ENCODE results near the gene NKAIN2.
A peak's percentile ranks its signal among the peaks of the same experiment; 100 is the strongest.
"Not testable (repeated sequence)": the region's sequence is repeated elsewhere in the genome, so short reads cannot be mapped to it uniquely, and the experiment has no call there.

The NKAIN2 gene

GRCh38 chr6:124446961-124447360 is 643.3 kb downstream of the NKAIN2 start:
- DNase-seq = no peak

GRCh38 chr6:124459268-124459667 is 655.6 kb downstream of the NKAIN2 start:
- DNase-seq = no peak

GRCh38 chr6:124462750-124463149 is 659.1 kb downstream of the NKAIN2 start:
- no peak for DNase-seq

- no peak for DNase-seq
Observed at GRCh38 chr6:124463271-124463670, 659.6 kb downstream of the NKAIN2 start.

- DNase-seq = not testable (repeated sequence)
Observed at GRCh38 chr6:124464600-124464999, 660.9 kb downstream of the NKAIN2 start.

- DNase-seq = no peak
Observed at GRCh38 chr6:124466949-124467348, 663.3 kb downstream of the NKAIN2 start.

- DNase-seq = no peak
Observed at GRCh38 chr6:124467366-124467765, 663.7 kb downstream of the NKAIN2 start.

- DNase-seq = no peak
Observed at GRCh38 chr6:124470803-124471202, 667.1 kb downstream of the NKAIN2 start.

- DNase-seq = no peak
Observed at GRCh38 chr6:124475176-124475575, 671.5 kb downstream of the NKAIN2 start.

GRCh38 chr6:124478906-124479305 is 675.2 kb downstream of the NKAIN2 start:
- no peak for DNase-seq

- DNase-seq = no peak
Observed at GRCh38 chr6:124479991-124480430, 676.3 kb downstream of the NKAIN2 start.

- no peak for DNase-seq
Observed at GRCh38 chr6:124482071-124482491, 678.4 kb downstream of the NKAIN2 start.

- no peak for DNase-seq
Observed at GRCh38 chr6:124487623-124488431, 684.2 kb downstream of the NKAIN2 start.

GRCh38 chr6:124490122-124490521 is 686.5 kb downstream of the NKAIN2 start:
- no peak for DNase-seq

- DNase-seq = no peak
Observed at GRCh38 chr6:124493259-124493658, 689.6 kb downstream of the NKAIN2 start.

- DNase-seq = no peak
Observed at GRCh38 chr6:124494956-124495664, 691.4 kb downstream of the NKAIN2 start.

GRCh38 chr6:124495665-124496190 is 692.1 kb downstream of the NKAIN2 start:
- no peak for DNase-seq

- no peak for DNase-seq
Observed at GRCh38 chr6:124496334-124496733, 692.7 kb downstream of the NKAIN2 start.

- DNase-seq = no peak
Observed at GRCh38 chr6:124512431-124512830, 708.8 kb downstream of the NKAIN2 start.

- no peak for DNase-seq
Observed at GRCh38 chr6:124517339-124517738, 713.7 kb downstream of the NKAIN2 start.

GRCh38 chr6:124520514-124520913 is 716.8 kb downstream of the NKAIN2 start:
- no peak for DNase-seq

GRCh38 chr6:124522335-124522734 is 718.7 kb downstream of the NKAIN2 start:
- DNase-seq = no peak

GRCh38 chr6:124524491-124525200 is 721.0 kb downstream of the NKAIN2 start:
- DNase-seq = peak; percentile 68
